Measurements from ENCODE around the gene DPY19L3.

DNA sequence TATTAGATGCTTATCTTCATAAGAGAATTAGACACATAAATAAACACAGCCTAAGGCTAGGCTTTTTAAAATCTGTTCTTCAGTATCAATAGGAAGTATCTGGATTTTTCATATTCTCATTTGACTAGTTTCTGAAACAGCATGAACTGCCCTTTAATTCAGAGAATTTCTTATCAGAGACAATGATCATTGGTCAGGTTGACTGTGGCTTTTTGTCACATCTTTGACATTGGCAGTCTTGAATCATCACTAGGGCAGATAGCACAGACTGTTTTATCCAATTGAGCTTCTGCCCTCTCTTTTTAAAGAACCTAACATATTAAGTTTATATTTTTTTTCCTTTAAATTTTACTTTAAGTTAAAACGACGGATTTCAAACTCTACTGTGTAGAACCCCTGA, 59.6 kb downstream of the DPY19L3 start:
- TF ChIP-seq, protein P1, sequence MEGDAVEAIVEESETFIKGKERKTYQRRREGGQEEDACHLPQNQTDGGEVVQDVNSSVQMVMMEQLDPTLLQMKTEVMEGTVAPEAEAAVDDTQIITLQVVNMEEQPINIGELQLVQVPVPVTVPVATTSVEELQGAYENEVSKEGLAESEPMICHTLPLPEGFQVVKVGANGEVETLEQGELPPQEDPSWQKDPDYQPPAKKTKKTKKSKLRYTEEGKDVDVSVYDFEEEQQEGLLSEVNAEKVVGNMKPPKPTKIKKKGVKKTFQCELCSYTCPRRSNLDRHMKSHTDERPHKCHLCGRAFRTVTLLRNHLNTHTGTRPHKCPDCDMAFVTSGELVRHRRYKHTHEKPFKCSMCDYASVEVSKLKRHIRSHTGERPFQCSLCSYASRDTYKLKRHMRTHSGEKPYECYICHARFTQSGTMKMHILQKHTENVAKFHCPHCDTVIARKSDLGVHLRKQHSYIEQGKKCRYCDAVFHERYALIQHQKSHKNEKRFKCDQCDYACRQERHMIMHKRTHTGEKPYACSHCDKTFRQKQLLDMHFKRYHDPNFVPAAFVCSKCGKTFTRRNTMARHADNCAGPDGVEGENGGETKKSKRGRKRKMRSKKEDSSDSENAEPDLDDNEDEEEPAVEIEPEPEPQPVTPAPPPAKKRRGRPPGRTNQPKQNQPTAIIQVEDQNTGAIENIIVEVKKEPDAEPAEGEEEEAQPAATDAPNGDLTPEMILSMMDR (IDR thresholded peaks at IDR 0.05), result no peak
- TF ChIP-seq POLR2AphosphoS5 (IDR thresholded peaks at IDR 0.05), result no peak
